ENCODE data around the gene GLIS1. TPM values are rescaled to one million over a fixed set of nuclear protein-coding genes. Genes with fewer than 3 reads are reported as not detected.

GLIS1 gene
- total and polyA plus RNA-seq, 8 donors: 0.06 to 0.26 (median 0.13) TPM; not detected in 4

- H3K27ac ChIP-seq: no peak overlapping the region
- no peak overlapping the region for H3K4me3 ChIP-seq
- no peak for DNase-seq
- ATAC-seq: no peak
- no peaks in the 10 kb centered on the region for H3K4me1 ChIP-seq
- TF ChIP-seq CTCF (IDR thresholded peaks at IDR 0.05): no peak
- 90% methylated on average over 4 of the region's 4 CpGs for WGBS, 2 donors
- H3K27me3 ChIP-seq: no peaks in the 10 kb centered on the region
- FAIRE-seq: no peak
- intact Hi-C loops (cut with DNase I): no loop called here
- H3K9me3 ChIP-seq: no peaks in the 10 kb centered on the region
- H3K36me3 ChIP-seq: no peaks in the 10 kb centered on the region
These were observed 159.0 kb downstream of the GLIS1 start for GRCh38 chr1:53580009-53580400.

- 75 to 77% methylated on average over 16 of the region's 16 CpGs for WGBS, 2 donors
- intact Hi-C loops (cut with DNase I): no loop called here
These were observed 159.5 kb downstream of the GLIS1 start for GRCh38 chr1:53579221-53580008.

GRCh38 chr1:53578358-53578757, 160.6 kb downstream of the GLIS1 start:
- no peak for FAIRE-seq
- no peaks in the 10 kb centered on the region for H3K9me3 ChIP-seq
- H3K4me1 ChIP-seq: no peaks in the 10 kb centered on the region
- H3K27ac ChIP-seq: no peak overlapping the region
- no peaks in the 10 kb centered on the region for H3K36me3 ChIP-seq
- intact Hi-C loops (cut with DNase I): no loop called here
- TF ChIP-seq CTCF (IDR thresholded peaks at IDR 0.05): no peak
- H3K27me3 ChIP-seq: no peaks in the 10 kb centered on the region
- no peak overlapping the region for H3K4me3 ChIP-seq
- 75 to 82% methylated on average over 3 of the region's 3 CpGs for WGBS, 2 donors
- no peak for ATAC-seq
- no peak for DNase-seq

More at GRCh38 chr1:53579221-53580008, 159.5 kb downstream of the GLIS1 start:
- Histone ChIP-seq H3K4me1 (no peaks in the 10 kb centered on the region), H3K4me3 (no peak overlapping the region), H3K27ac (no peak overlapping the region), H3K9me3 (no peaks in the 10 kb centered on the region), H3K36me3 (no peaks in the 10 kb centered on the region), H3K27me3 (no peaks in the 10 kb centered on the region)
- FAIRE-seq (no peak), ATAC-seq (no peak), DNase-seq (no peak)
- no peak for TF ChIP-seq CTCF (IDR thresholded peaks at IDR 0.05)

DNA sequence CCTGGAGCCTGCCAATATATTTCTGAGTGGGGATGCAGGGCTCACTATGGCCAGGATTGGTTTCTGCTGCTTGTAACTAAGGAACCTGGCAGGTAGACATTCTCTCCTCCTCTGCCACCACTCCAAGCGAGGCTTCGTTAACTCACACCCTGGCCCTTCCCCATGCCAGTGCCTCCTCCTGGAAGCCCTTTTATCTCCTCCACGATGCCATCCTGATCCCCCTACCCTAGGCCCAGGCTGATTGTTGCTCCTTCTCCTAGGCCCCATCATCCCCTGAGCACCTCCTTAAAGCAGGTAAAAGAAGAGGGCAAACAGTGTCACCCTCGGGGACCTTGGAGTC, 161.2 kb downstream of the GLIS1 start:
- Histone ChIP-seq H3K4me1 (no peaks in the 10 kb centered on the region), H3K27ac (no peak overlapping the region), H3K36me3 (no peaks in the 10 kb centered on the region), H3K4me3 (no peak overlapping the region), H3K9me3 (no peaks in the 10 kb centered on the region), H3K27me3 (no peaks in the 10 kb centered on the region)
- intact Hi-C loops (cut with DNase I): no loop called here
- FAIRE-seq: no peak
- TF ChIP-seq CTCF (IDR thresholded peaks at IDR 0.05): no peak
- DNase-seq: no peak
- ATAC-seq: no peak
- WGBS, 2 donors: 77% methylated on average over 4 of the region's 4 CpGs
